Ovary (tissue), 3 donors: ENCODE measurements around the gene SLC1A6.

Experiments used
- EP300 ChIP-seq: sonication (generic); formaldehyde crosslinking; IDR thresholded peaks from one replicate; pipeline ENCODE4 v1.6.1; 2017; ENCODE audit warnings: antibody characterized with exemption
- POLR2A ChIP-seq: fragments of 450-650 bp; IDR thresholded peaks from one replicate; pipeline ENCODE4 v1.6.1; 2017; ENCODE audit warnings: antibody characterized with exemption, mild to moderate bottlenecking, moderate library complexity
- TF ChIP-seq, protein P1 (sequence below), 3 donors: fragments of 450-650 bp in 2 of 3; fragments of 200-600 bp in 1 of 3; IDR thresholded peaks; one replicate each; pipeline versions ENCODE4 v1.5.1 to v1.8.0; 2016 to 2022; ENCODE audit warnings: antibody characterized with exemption in 3 of 3, mild to moderate bottlenecking in 1 of 3
- donor health status: DM: no; HTN: no; CAD: no.

DNA sequence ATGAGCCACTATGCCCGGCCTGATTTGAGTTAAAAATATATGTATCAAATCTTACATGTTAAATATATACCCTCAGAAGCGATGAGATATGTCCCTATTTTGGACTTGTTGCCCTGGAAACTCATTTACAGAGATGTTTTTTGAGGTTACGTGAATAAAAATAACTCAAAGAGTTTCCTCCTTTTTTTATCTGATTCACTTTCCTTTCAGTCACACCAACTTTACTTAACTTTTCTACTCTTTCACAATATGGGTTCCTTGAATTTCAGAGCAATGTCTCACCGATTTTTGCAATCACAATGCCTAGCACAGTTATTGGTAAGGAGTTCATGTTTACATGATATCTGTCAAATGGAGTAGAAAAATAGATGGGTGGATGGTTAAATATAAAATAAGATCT lies 36.1 kb downstream of the SLC1A6 start:
- TF ChIP-seq POLR2A (no peak), EP300 (no peak)
- TF ChIP-seq, protein P1, sequence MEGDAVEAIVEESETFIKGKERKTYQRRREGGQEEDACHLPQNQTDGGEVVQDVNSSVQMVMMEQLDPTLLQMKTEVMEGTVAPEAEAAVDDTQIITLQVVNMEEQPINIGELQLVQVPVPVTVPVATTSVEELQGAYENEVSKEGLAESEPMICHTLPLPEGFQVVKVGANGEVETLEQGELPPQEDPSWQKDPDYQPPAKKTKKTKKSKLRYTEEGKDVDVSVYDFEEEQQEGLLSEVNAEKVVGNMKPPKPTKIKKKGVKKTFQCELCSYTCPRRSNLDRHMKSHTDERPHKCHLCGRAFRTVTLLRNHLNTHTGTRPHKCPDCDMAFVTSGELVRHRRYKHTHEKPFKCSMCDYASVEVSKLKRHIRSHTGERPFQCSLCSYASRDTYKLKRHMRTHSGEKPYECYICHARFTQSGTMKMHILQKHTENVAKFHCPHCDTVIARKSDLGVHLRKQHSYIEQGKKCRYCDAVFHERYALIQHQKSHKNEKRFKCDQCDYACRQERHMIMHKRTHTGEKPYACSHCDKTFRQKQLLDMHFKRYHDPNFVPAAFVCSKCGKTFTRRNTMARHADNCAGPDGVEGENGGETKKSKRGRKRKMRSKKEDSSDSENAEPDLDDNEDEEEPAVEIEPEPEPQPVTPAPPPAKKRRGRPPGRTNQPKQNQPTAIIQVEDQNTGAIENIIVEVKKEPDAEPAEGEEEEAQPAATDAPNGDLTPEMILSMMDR (IDR thresholded peaks at IDR 0.05) = no peak
